K562 (cell line): ENCODE results near the gene ECI1. TPM values are rescaled to one million over a fixed set of nuclear protein-coding genes. Genes with fewer than 3 reads are reported as not detected.

Experiments used
- ATAC-seq: fragments of 200-7000 bp; cut with Tn5 transposase; 3 replicates; pipeline ENCODE4 v1.9.1; 2020; ENCODE audit warnings: moderate library complexity
- BruUV-seq: library from RNA; stranded (reverse); fragments of 400-500 nt; replicated peaks from 2 replicates; lab custom pipeline; 2021; lab: Mats Ljungman, UMichigan
- CTCF ChIA-PET: fragments of 300-600 bp; formaldehyde crosslinking; extraction: SDS; loops from one replicate; lab custom pipeline; 2021; ENCODE audit warnings: low intra/inter-chr PET ratio; lab: Yijun Ruan, JAX
- POLR2A ChIA-PET: fragments of 300-600, 350-650 bp; sonication (Branson Sonifier 250); formaldehyde crosslinking; extraction: SDS; loops from one replicate; lab custom pipeline; 2021; ENCODE audit warnings: antibody characterized with exemption, inconsistent platforms; lab: Yijun Ruan, JAX
- DNase-seq, 4 experiments: peaks; one replicate each; pipeline versions ENCODE4 v3.0.0 to v3.0.0-alpha.2; 2011 to 2018; ENCODE audit warnings: low spot score in 3 of 4, mixed read lengths in 3 of 4; ENCODE audit errors: extremely low read depth in 1 of 4
- FAIRE-seq: peaks from 2 replicates; lab custom pipeline; 2011; peaks lifted over from hg19 to GRCh38; lab: Jason Lieb, UNC
- H2AFZ ChIP-seq: 2 replicates; pipeline ENCODE4 v1.6.0; 2011; ENCODE audit warnings: low read depth, low read length, control low read depth, inconsistent platforms
- H3K27ac ChIP-seq: fragments of 200-600 bp; 3 replicates; pipeline ENCODE4 v1.8.0; 2011; ENCODE audit warnings: low read depth, mild to moderate bottlenecking, control low read depth, inconsistent platforms, low read length, moderate library complexity, mixed read lengths; ENCODE audit errors: extremely low read depth
- H3K27me3 ChIP-seq, 2 experiments: fragments of 300-600 bp in 1 of 2; 2 replicates in 1 of 2; 3 replicates in 1 of 2; pipeline versions ENCODE4 v1.6.0 to v1.8.0; 2011; ENCODE audit warnings: inconsistent platforms in 2 of 2, low read length in 2 of 2, mild to moderate bottlenecking in 1 of 2, mixed read lengths in 1 of 2, moderate library complexity in 1 of 2; ENCODE audit not compliant: control insufficient read depth in 2 of 2, insufficient read depth in 2 of 2
- H3K36me3 ChIP-seq: fragments of 300-600 bp; 3 replicates; pipeline ENCODE4 v1.8.0; 2011; ENCODE audit warnings: mild to moderate bottlenecking, low read length, inconsistent platforms; ENCODE audit not compliant: control insufficient read depth, insufficient read depth
- H3K4me1 ChIP-seq, 2 experiments: fragments of 200-600 bp in 1 of 2; replicated peaks in 1 of 2; 2 replicates in 1 of 2; 3 replicates in 1 of 2; pipeline versions ENCODE4 v1.5.1 to v1.8.0; 2011; ENCODE audit warnings: inconsistent platforms in 2 of 2, low read length in 2 of 2, mild to moderate bottlenecking in 1 of 2, mixed read lengths in 1 of 2, moderate library complexity in 1 of 2; ENCODE audit not compliant: control insufficient read depth in 2 of 2, insufficient read depth in 2 of 2
- H3K4me2 ChIP-seq: 2 replicates; pipeline ENCODE4 v1.6.1; 2011; ENCODE audit warnings: low read length, control low read depth, inconsistent platforms, mixed read lengths; ENCODE audit not compliant: insufficient read depth
- H3K4me3 ChIP-seq: fragments of 200-600 bp; sonication (generic), shearing (Covaris generic); 2 replicates; pipeline ENCODE4 v1.5.1; 2016; ENCODE audit warnings: control low read depth, inconsistent platforms
- H3K79me2 ChIP-seq: fragments of 200-600 bp; 3 replicates; pipeline ENCODE4 v1.8.0; 2011; ENCODE audit warnings: low read length, inconsistent platforms; ENCODE audit not compliant: control insufficient read depth, insufficient read depth
- H3K9ac ChIP-seq, 2 experiments: 2 replicates each; pipeline versions ENCODE4 v1.6.0 to v1.6.1; 2011; ENCODE audit warnings: low read depth in 2 of 2, low read length in 2 of 2, control low read depth in 1 of 2, inconsistent platforms in 1 of 2, mild to moderate bottlenecking in 1 of 2, mixed read lengths in 1 of 2; ENCODE audit not compliant: insufficient read depth in 1 of 2
- H3K9me1 ChIP-seq: one replicate; pipeline ENCODE4 v1.6.0; 2011; ENCODE audit warnings: inconsistent platforms, mild to moderate bottlenecking, low read length, moderate library complexity; ENCODE audit not compliant: control insufficient read depth, insufficient read depth
- H3K9me3 ChIP-seq: replicated peaks from 2 replicates; pipeline ENCODE4 v1.5.1; 2011; ENCODE audit warnings: low read depth, low read length, inconsistent platforms; ENCODE audit not compliant: control insufficient read depth, insufficient read depth
- H4K20me1 ChIP-seq: replicated peaks from 2 replicates; pipeline ENCODE4 v1.6.1; 2011; ENCODE audit warnings: low read length, inconsistent platforms, mixed read lengths; ENCODE audit not compliant: control insufficient read depth, insufficient read depth
- C11orf30 ChIP-seq: fragments of 450-650 bp; IDR thresholded peaks from 2 replicates; pipeline ENCODE4 v1.6.1; 2016; ENCODE audit warnings: low read depth, mild to moderate bottlenecking
- CGGBP1 ChIP-seq: fragments of 250-450 bp; sonication (Bioruptor Pico); IDR thresholded peaks from 2 replicates; pipeline ENCODE4 v1.9.0; 2021; ENCODE audit warnings: mild to moderate bottlenecking
- CREB1 ChIP-seq, 2 experiments: sonication (generic) in 1 of 2; formaldehyde crosslinking in 1 of 2; IDR thresholded peaks; 2 replicates each; pipeline versions ENCODE4 v1.6.1 to v1.8.0; 2012 to 2022; ENCODE audit warnings: inconsistent platforms in 1 of 2, mild to moderate bottlenecking in 1 of 2, missing genetic modification reagents in 1 of 2, moderate library complexity in 1 of 2
- FUS ChIP-seq: fragments of 200-400 bp; formaldehyde crosslinking; optimal IDR thresholded peaks from 2 replicates; pipeline ENCODE3; 2017; ENCODE audit warnings: low read depth, low read length
- HDAC2 ChIP-seq: fragments of 450-650 bp; IDR thresholded peaks from 2 replicates; pipeline ENCODE4 v1.6.1; 2016; ENCODE audit warnings: mild to moderate bottlenecking
- HDAC8 ChIP-seq: fragments of 450-650 bp; IDR thresholded peaks from 2 replicates; pipeline ENCODE4 v1.6.1; 2016; ENCODE audit warnings: mild to moderate bottlenecking, missing genetic modification characterization, moderate library complexity, missing compliant biosample characterization
- JUND ChIP-seq, 2 experiments: IDR thresholded peaks; 2 replicates in 1 of 2; 3 replicates in 1 of 2; pipeline ENCODE4 v1.6.1; 2011; ENCODE audit warnings: borderline replicate concordance in 2 of 2, low read depth in 2 of 2, low read length in 2 of 2, improper control_type of control experiment in 1 of 2, missing biosample characterization in 1 of 2, missing genetic modification characterization in 1 of 2, missing genetic modification reagents in 1 of 2
- NCOR1 ChIP-seq: fragments of 450-650 bp; IDR thresholded peaks from 2 replicates; pipeline ENCODE4 v1.6.1; 2016; ENCODE audit warnings: mild to moderate bottlenecking, moderate library complexity
- NR2C1 ChIP-seq, 2 experiments: fragments of 450-650 bp; IDR thresholded peaks; 2 replicates each; pipeline ENCODE4 v1.6.1; 2017; ENCODE audit warnings: mild to moderate bottlenecking in 2 of 2, antibody characterized with exemption in 1 of 2, inconsistent platforms in 1 of 2, missing compliant biosample characterization in 1 of 2, missing genetic modification characterization in 1 of 2
- RBM39 ChIP-seq: fragments of 200-400 bp; formaldehyde crosslinking; optimal IDR thresholded peaks from 2 replicates; pipeline ENCODE3; 2018; ENCODE audit warnings: low read depth, low read length
- SAFB ChIP-seq: fragments of 200-400 bp; formaldehyde crosslinking; IDR thresholded peaks from 2 replicates; pipeline ENCODE4 v1.6.1; 2017; ENCODE audit warnings: low read depth, low read length, borderline replicate concordance
- ZNF197 ChIP-seq: fragments of 200-800 bp; sonication (Bioruptor generic); IDR thresholded peaks from 2 replicates; pipeline ENCODE4 v1.6.1; 2016; ENCODE audit warnings: low read depth, missing genetic modification characterization, missing compliant biosample characterization
- ZNF561 ChIP-seq: fragments of 450-650 bp; formaldehyde crosslinking; conservative IDR thresholded peaks from 2 replicates; pipeline ENCODE4 v1.4.0; 2020; ENCODE audit warnings: mild to moderate bottlenecking, moderate library complexity
- ZNF695 ChIP-seq: fragments of 450-650 bp; formaldehyde crosslinking; IDR thresholded peaks from 2 replicates; pipeline ENCODE4 v1.4.0; 2020; ENCODE audit warnings: mild to moderate bottlenecking, moderate library complexity
- ZNF77 ChIP-seq: fragments of 250-450 bp; sonication (Bioruptor Pico); IDR thresholded peaks from 2 replicates; pipeline ENCODE4 v1.5.0; 2020
- ZNF785 ChIP-seq: fragments of 250-450 bp; sonication (Bioruptor Pico); IDR thresholded peaks from 2 replicates; pipeline ENCODE4 v1.4.0; 2020; ENCODE audit warnings: mild to moderate bottlenecking
- WGBS: fragments of 100-300 bp; shearing (Covaris generic); methylation state at CpG from one replicate; pipeline ENCODE4 v1.1.6; 2016; ENCODE audit warnings: low coverage, mixed read lengths; ENCODE audit not compliant: insufficient coverage; ENCODE audit errors: missing lambda C conversion rate; 5-methylcytosine and 5-hydroxymethylcytosine counted together
- in situ Hi-C: fragments of 300-500 bp; cut with MboI; formaldehyde crosslinking; loops from 4 replicates; pipeline ENCODE4 v1.15.0; 2018; ENCODE audit warnings: inconsistent platforms, mixed read lengths
- intact Hi-C: fragments of 100-400 bp; cut with micrococcal nuclease; formaldehyde crosslinking; loops from 2 replicates; pipeline ENCODE4 v1.14.2; 2022
- polyA plus RNA-seq, 8 experiments: library from polyadenylated mRNA; depleted of rRNA in 4 of 8; stranded (reverse) in 5 of 8; unstranded in 3 of 8; fragments of >200 nt; fragmentation: Nextera tagmentation in 2 of 8; fragmentation: Illumina TruSeq in 1 of 8; extraction: Ambion mirVana in 2 of 8; extraction: Trizol in 1 of 8; gene quantifications; 2 replicates each; pipeline versions ENCODE4 v1.2.1 to v1.2.3, GENCODE V29; 2011 to 2014; ENCODE audit warnings: inconsistent platforms in 1 of 8, missing spikeins in 1 of 8
- total RNA-seq, 7 experiments: library from RNA; depleted of rRNA in 6 of 7; stranded (reverse); fragments of >200 nt in 6 of 7; fragmentation: Illumina TruSeq in 2 of 7; extraction: Trizol in 2 of 7; gene quantifications; 2 replicates each; pipeline versions ENCODE4 v1.2.1 to v1.2.3, GENCODE V29; 2011 to 2021; ENCODE audit warnings: low replicate concordance in 1 of 7

The ECI1 gene
- total and polyA plus RNA-seq, 9 of the 15 experiments (the other 6 are each of a cell fraction or from before 2014, with no cell fraction given), result 4.7 to 189 (median 54.0) TPM

DNA sequence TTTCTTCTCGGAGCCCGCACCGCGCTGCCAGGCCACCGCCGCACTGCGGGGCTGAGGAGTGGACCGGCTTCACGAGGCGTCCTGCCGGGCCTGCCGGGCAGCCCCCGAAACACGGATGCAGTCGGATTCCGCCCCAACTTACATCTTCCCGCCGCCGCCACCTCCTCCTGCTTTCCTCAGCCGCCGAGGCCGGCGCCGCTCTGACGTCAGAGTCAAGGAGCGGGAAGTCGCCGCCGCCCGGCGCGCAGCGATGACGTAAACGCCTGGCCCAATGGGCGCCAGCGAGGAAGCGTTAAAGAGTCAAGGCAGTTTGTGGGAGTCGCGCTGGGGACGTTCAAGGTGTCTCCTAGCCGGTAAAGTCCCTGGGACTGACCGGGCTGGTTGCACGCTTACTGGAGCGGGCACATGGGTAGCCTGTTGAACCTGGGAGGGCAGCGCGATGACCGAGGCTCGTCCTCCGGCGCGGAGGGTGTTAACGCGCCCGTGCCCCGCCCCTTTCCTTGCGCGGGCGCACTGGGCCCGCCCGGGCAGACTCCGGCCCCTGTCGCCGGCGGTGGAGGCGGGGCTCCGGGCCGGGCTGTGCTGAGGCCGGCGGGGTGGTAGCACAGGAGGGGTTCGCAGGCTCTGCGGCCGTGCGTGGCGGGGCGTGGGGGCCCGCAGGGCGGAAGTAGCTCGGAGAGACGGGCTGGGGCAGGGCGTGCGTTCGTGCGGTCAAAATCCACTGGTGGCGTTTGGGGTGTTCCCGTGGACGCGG is 16.7 kb upstream of the ECI1 start, which contains the start of gene RNPS1:
Gene RNPS1 (minus strand): TSS at position 214 of the 754 bp plus-strand sequence. CDS start 3,483 bp downstream, outside the sequence.
- in situ Hi-C loops, result no loop called here
- H3K36me3 ChIP-seq, result peaks cover 37% of the 10 kb centered on the region
- peaks cover 73% of the 10 kb centered on the region for H3K79me2 ChIP-seq
- peaks cover 5% of the 10 kb centered on the region for H3K9me1 ChIP-seq
- ChIA-PET POLR2A (interaction anchor here (0.6 to 2.1 kb wide), 8 partner anchors 10 to 635 kb away, joined by 3 to 14 read pairs (median 4); partner anchors contain the start of genes ECI1, TRAF7 and ZG16B), CTCF (interaction anchor here (0.5 kb wide), 1 partner anchor 114 kb away, joined by 4 read pairs; no protein-coding TSS in a partner anchor)
- intact Hi-C loops, result loop anchor here (1.0 to 5.0 kb wide), 2 partner anchors 17 to 246 kb away; partner anchors contain the start of gene ECI1
- BruUV-seq, result no TSS peak
- WGBS, result 2% methylated on average over 51 of the region's 88 CpGs
- H3K9me3 ChIP-seq, result no peaks in the 10 kb centered on the region
- no peaks in the 10 kb centered on the region for H3K27me3 ChIP-seq
- ATAC-seq, result peak; percentile 96
- peak within 1 kb of the TSS; percentile 88 to 100 for H3K9ac ChIP-seq
- peaks cover 24% of the 10 kb centered on the region for H4K20me1 ChIP-seq
- H3K4me3 ChIP-seq, result peak within 1 kb of the TSS; percentile 79
- FAIRE-seq, result peak; percentile 86
- H3K27ac ChIP-seq, result peak within 1 kb of the TSS; percentile 98
- H3K4me1 ChIP-seq, result peaks cover 13 to 59% of the 10 kb centered on the region in 2 experiments; a peak in 4 of 5 replicates
- DNase-seq, result peak; percentile 96 to 99 (median 98)
- H2AFZ ChIP-seq, result peak within 1 kb of the TSS; percentile 99
- peak within 1 kb of the TSS; percentile 92 for H3K4me2 ChIP-seq
- TF ChIP-seq SAFB (peak; percentile 87), ZNF695 (CRISPR knock-in tag) (no peak), C11orf30 (peak; percentile 97), ZNF785 (no peak), CGGBP1 (peak; percentile 91), HDAC2 (peak; percentile 57), ZNF561 (no peak), NCOR1 (peak; percentile 64), NR2C1 (IDR thresholded peaks at IDR 0.05) (peak; percentile 96), NR2C1 (tag; IDR thresholded peaks at IDR 0.05) (peak; percentile 96), JUND (IDR thresholded peaks at IDR 0.05; ENCODE audit: borderline replicate concordance, low read depth, low read length) (peak; percentile 75), JUND (tag; IDR thresholded peaks at IDR 0.05; ENCODE audit: borderline replicate concordance, low read depth, low read length) (no peak; the same call in 2 of the 3 replicates), CREB1 (IDR thresholded peaks at IDR 0.05) (peak; percentile 99), CREB1 (CRISPR knock-in tag; IDR thresholded peaks at IDR 0.05) (peak; percentile 100), RBM39 (no peak), FUS (no peak), ZNF197 (CRISPR knock-in tag) (no peak), HDAC8 (tag) (no peak), ZNF77 (no peak)
